Nephron progenitor cell (in vitro differentiated cells): ENCODE results near the gene GALNS.

ENCODE experiments used
- DNase-seq: peaks from one replicate; pipeline ENCODE4 v3.0.0; 2021
- H3K27ac Mint-ChIP-seq: 2 replicates; pipeline ENCODE4 v1.8.0; 2021; ENCODE audit warnings: mild to moderate bottlenecking, moderate library complexity, mixed read lengths
- H3K27me3 Mint-ChIP-seq: 2 replicates; pipeline ENCODE4 v1.8.0; 2021; ENCODE audit warnings: mild to moderate bottlenecking, low read depth, mixed read lengths; ENCODE audit not compliant: poor library complexity
- H3K36me3 Mint-ChIP-seq: 2 replicates; pipeline ENCODE4 v1.8.0; 2021; ENCODE audit warnings: low read depth, mixed read lengths
- H3K4me1 Mint-ChIP-seq: 2 replicates; pipeline ENCODE4 v1.8.0; 2021; ENCODE audit warnings: mixed read lengths
- H3K4me3 Mint-ChIP-seq: 2 replicates; pipeline ENCODE4 v1.8.0; 2021; ENCODE audit warnings: mild to moderate bottlenecking, moderate library complexity, mixed read lengths
- H3K9me3 Mint-ChIP-seq: 2 replicates; pipeline ENCODE4 v1.8.0; 2021; ENCODE audit warnings: mild to moderate bottlenecking, moderate library complexity, mixed read lengths
- CTCF ChIP-seq: fragments of 200-600 bp; sonication (generic); IDR thresholded peaks from 2 replicates; pipeline ENCODE4 v1.5.0; 2021; ENCODE audit warnings: antibody characterized with exemption

The GALNS gene

GRCh38 chr16:88779406-88780141 is 77.2 kb downstream of the GALNS start:
- no peak for DNase-seq
- no peak for TF ChIP-seq CTCF
- Mint-ChIP-seq H3K27me3 (peaks cover 57% of the 10 kb centered on the region), H3K4me1 (peaks cover 49% of the 10 kb centered on the region), H3K9me3 (no peaks in the 10 kb centered on the region), H3K36me3 (no peaks in the 10 kb centered on the region), H3K27ac (no peak overlapping the region), H3K4me3 (no peak overlapping the region)

- no peak overlapping the region for H3K27ac Mint-ChIP-seq
- peaks cover 50% of the 10 kb centered on the region for H3K27me3 Mint-ChIP-seq
- no peak for DNase-seq
Observed at GRCh38 chr16:88778541-88779065, 78.1 kb downstream of the GALNS start.

GRCh38 chr16:88778271-88778525 is 78.5 kb downstream of the GALNS start:
- TF ChIP-seq CTCF: no peak
- H3K9me3 Mint-ChIP-seq: no peaks in the 10 kb centered on the region
- peaks cover 46% of the 10 kb centered on the region for H3K27me3 Mint-ChIP-seq
- H3K4me1 Mint-ChIP-seq: peaks cover 58% of the 10 kb centered on the region
- H3K4me3 Mint-ChIP-seq: no peak overlapping the region
- no peak for DNase-seq
- no peak overlapping the region for H3K27ac Mint-ChIP-seq
- H3K36me3 Mint-ChIP-seq: no peaks in the 10 kb centered on the region

More at GRCh38 chr16:88778541-88779065, 78.1 kb downstream of the GALNS start:
- no peak overlapping the region for H3K4me3 Mint-ChIP-seq
- H3K9me3 Mint-ChIP-seq: no peaks in the 10 kb centered on the region
- H3K36me3 Mint-ChIP-seq: no peaks in the 10 kb centered on the region
- H3K4me1 Mint-ChIP-seq: peaks cover 58% of the 10 kb centered on the region
- no peak for TF ChIP-seq CTCF

- DNase-seq: no peak
- no peaks in the 10 kb centered on the region for H3K9me3 Mint-ChIP-seq
- TF ChIP-seq CTCF: no peak
- H3K27me3 Mint-ChIP-seq: peaks cover 40% of the 10 kb centered on the region
- H3K27ac Mint-ChIP-seq: no peak overlapping the region
- H3K4me1 Mint-ChIP-seq: peaks cover 58% of the 10 kb centered on the region
- no peaks in the 10 kb centered on the region for H3K36me3 Mint-ChIP-seq
- no peak overlapping the region for H3K4me3 Mint-ChIP-seq
Observed at GRCh38 chr16:88777471-88778270, 79.1 kb downstream of the GALNS start.

GRCh38 chr16:88775825-88776224 is 80.9 kb downstream of the GALNS start:
- H3K27me3 Mint-ChIP-seq: peaks cover 28% of the 10 kb centered on the region
- no peak overlapping the region for H3K27ac Mint-ChIP-seq
- DNase-seq: no peak
- no peaks in the 10 kb centered on the region for H3K36me3 Mint-ChIP-seq
- peaks cover 66% of the 10 kb centered on the region for H3K4me1 Mint-ChIP-seq
- H3K9me3 Mint-ChIP-seq: no peaks in the 10 kb centered on the region
- no peak for TF ChIP-seq CTCF
- H3K4me3 Mint-ChIP-seq: no peak overlapping the region
